ENCODE measurements around the gene PIGO.

The PIGO gene

GRCh38 chr9:35096035-35096849 lies at the start of gene PIGO:
Gene PIGO (minus strand): TSS chr9:35096591. CDS start chr9:35095565, 1,026 bp downstream.
- peak; percentile 40 for DNase-seq

DNA sequence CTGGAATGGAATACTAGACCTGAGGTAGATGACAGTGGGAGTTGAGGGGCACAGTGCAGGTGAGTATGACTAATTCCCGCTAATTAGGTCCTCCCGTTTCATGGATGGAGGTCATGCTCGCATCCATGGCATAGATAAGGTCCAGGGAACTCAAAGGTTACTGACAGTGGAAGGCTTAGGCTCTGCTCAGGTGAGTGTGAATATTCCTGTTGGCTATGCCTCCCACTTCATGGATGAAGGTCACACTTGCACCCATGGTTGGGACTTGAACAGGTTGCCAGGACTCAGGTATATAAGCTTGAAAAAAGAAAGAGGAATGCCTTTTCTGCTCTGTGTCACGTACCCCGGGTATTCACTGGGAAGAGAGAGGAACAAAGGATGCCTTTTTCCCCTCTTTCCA lies 45.6 kb upstream of the PIGO start:
- DNase-seq, result no peak

DNA sequence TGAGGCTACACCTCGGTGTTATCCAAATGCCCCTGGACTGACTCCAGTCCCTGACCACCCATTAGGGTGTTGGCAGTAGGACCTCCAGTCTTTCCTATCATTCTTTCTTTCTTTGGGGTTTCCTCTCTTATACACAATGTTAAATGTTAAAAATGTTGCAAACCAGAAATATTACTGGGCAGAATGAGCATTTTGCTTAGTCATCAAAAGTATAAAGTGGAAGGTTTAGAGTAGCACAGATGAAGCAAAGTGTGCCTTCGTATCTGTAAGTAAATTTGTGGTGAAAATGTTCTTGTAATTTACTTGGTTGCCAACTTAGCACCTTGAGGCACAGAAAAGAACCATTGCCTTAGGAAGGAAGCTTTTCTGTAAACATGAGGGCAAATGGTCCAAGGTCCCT lies 43.7 kb upstream of the PIGO start:
- DNase-seq, result no peak

GRCh38 chr9:35136866-35137265 lies 40.5 kb upstream of the PIGO start:
- no peak for DNase-seq

DNA sequence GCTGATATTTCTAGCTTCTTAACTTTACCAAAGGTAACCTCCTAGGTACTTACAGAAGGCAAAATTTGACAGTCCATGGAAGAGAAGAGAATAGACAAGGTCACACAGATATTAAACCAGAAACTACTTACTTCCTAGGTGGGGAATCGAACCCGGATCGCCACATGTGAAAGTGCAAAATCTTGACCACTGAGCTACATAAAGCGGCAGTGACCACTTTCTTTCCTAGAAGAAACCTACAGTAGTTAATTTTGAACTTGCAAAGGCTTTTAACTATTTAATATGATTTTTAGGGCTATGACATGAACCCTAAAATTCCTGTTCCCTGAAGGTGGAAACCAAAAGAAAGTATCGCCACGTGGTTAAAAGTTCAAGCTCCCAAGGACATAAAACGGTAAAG lies 39.6 kb upstream of the PIGO start:
- no peak for DNase-seq

- no peak for DNase-seq
These were observed 38.5 kb upstream of the PIGO start for GRCh38 chr9:35134920-35135319.

GRCh38 chr9:35116898-35117551 lies 20.6 kb upstream of the PIGO start:
- peak; percentile 2 for DNase-seq

- no peak for DNase-seq
These were observed 20.1 kb upstream of the PIGO start for GRCh38 chr9:35116539-35116897.

- peak; percentile 58 for DNase-seq
These were observed 19.5 kb upstream of the PIGO start, which contains the start of gene ATOSB for GRCh38 chr9:35115680-35116538. Gene ATOSB (minus strand): TSS chr9:35115862. CDS start chr9:35108274, 7,588 bp downstream.

- no peak for DNase-seq
These were observed 18.6 kb upstream of the PIGO start for GRCh38 chr9:35114840-35115628.

DNA sequence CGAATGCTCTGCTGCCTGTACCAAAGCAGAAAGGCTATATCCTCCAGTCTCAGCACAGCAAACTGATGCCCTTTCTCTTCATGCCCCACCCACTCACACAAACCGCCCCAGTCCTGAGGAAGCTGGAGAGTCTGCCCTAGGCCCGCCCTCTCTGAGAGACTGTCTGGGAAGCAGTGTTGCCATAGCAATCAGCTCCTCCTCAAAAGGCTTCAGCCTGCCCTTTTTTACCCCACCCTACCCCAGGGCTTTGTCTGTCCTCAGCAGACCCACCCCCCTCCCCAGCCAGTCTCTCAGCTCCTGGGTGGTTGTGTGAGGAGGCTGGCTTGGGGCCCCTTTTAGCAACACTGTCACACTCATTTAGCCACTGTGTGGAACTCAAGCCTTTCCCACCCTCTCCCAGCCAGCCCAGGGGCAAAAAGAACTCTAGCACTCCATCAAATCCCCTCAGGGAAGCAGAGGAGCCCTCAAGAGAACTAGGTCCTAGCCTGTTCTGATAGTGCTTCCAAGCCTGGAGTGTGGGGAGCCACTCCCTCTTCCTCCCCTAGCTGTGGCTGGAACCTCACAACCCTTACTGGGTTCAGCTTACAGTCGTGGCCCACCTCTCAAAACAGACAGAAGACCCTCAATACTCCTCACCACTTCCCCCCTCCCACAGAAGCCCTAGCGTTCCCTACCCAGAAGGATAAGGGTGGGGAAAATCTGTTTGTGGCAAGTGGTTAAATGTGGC lies 17.9 kb upstream of the PIGO start:
- peak; percentile 7 for DNase-seq

DNA sequence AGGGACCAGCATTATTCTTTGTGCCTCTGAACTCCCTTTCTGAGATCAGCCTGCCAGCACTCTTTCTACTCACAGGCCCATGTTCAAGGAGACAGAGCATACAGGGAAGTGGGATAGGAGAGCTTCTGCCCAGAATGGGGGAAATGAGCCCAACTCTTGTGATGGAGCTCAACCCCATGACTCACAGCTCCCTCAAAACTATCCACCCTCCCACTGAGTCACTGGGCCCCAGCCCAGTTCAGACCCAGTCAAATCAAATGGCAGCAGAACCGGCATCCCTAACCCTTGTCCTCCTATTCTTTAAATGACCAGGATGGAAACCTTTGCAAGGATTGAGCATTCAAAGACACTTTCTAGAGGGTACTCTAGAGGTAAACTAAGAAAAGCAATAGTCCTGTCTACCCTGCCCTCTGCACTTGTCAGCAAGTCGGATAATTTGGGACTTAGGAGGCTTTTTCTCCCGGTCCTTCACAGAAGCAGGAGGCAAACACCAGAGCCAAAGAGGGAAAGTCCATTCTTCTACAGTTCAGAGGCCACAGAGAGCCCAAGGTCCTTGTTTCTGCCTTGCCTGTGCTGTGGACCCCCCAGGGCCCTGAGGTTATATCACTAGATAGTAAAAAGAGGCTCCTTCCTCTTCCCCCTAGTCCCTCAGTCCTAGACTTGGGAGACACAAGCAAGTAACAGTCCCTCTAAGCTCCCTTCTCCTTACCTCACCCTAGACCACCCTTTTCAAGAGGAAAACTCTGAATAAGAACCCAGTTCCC lies 16.0 kb upstream of the PIGO start:
- DNase-seq, result no peak

- peak; percentile 62 for DNase-seq
These were observed 14.9 kb upstream of the PIGO start for GRCh38 chr9:35111001-35111933.

- no peak for DNase-seq
These were observed 14.0 kb upstream of the PIGO start for GRCh38 chr9:35110327-35110761.

DNA sequence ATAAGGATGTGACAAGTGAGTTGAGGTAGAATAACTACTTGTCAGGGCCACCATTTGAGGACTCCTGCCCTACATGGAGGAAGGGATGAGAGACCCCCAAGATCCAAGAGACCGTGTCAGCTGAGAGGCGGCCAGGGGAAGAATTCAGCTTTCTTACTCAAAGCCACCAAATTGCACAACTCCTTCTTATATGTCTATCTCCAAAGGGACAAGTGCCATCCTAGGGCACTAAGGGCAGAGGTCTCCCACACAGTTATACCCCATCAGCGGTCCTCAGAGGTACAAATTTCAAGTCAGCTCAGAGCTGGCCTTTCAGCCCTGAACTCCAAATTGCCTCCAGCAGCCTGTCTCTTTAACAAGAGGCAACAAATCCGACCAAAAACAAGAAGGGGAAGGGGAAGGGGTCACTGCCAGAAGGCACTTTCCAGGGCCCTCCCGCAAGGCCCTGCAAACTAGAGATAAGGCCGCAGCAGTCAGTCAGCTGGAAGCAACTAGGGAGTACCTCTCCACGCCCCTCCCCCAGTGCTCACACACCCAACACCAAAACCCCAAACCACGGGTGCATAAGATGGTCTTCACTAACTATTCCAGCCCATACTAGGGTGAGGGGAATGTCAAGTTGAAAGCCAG lies 12.7 kb upstream of the PIGO start:
- DNase-seq, result no peak

DNA sequence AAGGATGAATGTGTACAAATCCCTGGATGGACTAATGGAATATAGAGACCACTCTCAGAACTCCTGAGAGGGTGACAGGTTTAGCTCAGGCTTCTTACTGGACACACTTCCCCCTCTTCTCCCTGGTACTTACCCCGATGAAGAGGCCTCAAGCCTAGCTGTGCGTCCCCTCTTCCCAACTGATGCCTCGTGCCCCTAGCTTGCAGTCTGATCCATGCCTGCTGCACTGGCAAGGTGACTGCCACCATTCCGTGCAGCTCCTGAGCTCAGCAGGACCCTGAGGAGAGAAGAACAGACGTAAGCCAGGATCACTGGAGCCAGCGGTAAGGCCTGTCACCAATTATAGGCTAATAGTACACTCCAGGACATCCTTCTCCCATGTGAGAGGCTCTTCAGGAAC lies 12.1 kb upstream of the PIGO start:
- no peak for DNase-seq

DNA sequence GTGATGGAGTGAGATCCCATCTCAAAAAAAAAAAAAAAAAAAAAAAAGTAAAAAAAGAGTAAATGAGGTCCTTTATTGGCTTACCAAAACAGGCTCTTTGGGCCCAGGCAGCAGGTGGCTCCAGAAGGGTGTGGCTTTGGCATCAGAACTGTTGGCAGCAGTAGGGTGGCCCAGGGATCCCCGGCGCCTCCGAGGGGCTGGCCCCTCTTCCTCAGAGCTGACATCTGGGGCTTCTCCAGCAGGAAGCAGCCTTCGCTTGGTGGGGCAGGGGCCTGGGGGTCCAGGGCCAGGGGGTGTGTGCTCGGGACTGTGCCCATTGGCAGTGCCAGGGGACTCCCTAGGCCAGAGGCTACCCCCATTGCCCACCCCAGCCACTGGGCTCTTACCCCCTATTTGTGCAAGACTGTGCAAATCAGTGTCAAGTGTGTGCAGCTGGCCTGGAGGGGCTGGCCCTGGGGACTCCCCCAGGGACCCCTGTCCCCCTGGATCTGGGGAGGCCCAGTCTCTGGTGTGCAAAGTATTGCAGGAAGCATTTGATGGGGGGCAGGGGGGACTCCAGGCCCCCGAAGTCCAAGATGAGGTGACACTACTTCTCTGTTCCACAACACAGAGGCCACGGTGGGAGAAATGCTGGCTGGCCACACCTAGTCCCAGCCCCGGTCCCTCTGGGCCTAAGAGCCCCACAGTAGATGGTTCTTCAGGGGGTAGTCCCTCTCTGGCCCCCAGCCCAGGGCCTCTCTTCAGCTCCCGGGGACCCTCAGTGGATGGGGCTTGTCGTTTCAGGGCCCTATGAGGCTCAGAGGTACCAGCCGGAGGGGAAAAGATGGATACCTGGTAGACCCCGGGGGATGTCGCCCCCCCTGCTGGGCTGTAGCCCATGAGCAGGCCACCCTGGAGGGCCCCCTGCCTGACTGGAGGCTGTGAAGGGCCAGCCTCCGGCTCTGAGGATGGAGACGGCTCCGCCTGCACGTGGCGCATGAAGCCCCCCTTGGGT lies 11.2 kb upstream of the PIGO start:
- no peak for DNase-seq

DNA sequence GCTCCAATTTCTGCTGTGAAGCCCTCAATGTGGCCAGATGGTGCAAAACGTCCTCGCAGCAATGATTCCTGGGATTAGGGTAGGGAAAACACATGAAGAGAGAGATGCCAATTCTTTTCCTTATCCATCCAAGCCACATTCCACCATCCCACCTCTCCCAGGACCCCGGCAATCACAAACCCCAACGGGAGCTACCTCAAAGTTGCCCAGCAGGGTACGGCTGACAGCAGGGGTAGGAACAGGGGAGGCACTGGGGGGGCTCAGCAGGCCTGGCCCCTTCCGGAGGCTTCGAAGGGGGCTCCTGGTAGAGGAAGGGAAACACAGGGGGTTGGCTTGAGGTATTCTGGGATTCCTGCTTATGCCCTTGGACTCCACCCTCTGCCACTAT lies 9.9 kb upstream of the PIGO start:
- DNase-seq, result no peak

All from NCI-H1417 treated with DMSO at 0.1 percent for 48 hours (cell line).